KMS-11 (cell line): ENCODE data around the gene PLEKHG1.

Source experiments
- H2AFZ ChIP-seq: fragments of 200-600 bp; sonication (generic); 2 replicates; pipeline ENCODE4 v1.6.1; 2016; ENCODE audit warnings: antibody characterized with exemption, mixed run types, low read depth
- H3K27ac ChIP-seq: fragments of 200-600 bp; sonication (generic); 2 replicates; pipeline ENCODE4 v1.6.1; 2016; ENCODE audit warnings: mild to moderate bottlenecking, mixed run types
- H3K27me3 ChIP-seq: fragments of 200-600 bp; sonication (generic); 2 replicates; pipeline ENCODE4 v1.6.1; 2017; ENCODE audit warnings: mild to moderate bottlenecking, low read depth, mixed run types, moderate library complexity; ENCODE audit not compliant: insufficient read depth
- H3K36me3 ChIP-seq: fragments of 200-600 bp; sonication (generic); 2 replicates; pipeline ENCODE4 v1.6.1; 2017; ENCODE audit warnings: mild to moderate bottlenecking, mixed run types; ENCODE audit not compliant: insufficient read depth
- H3K4me1 ChIP-seq: fragments of 200-600 bp; sonication (generic); 2 replicates; pipeline ENCODE4 v1.6.1; 2016; ENCODE audit warnings: mild to moderate bottlenecking, low read depth, mixed run types; ENCODE audit not compliant: poor library complexity, severe bottlenecking
- H3K4me2 ChIP-seq: fragments of 200-600 bp; sonication (generic); 2 replicates; pipeline ENCODE4 v1.7.0; 2016; ENCODE audit warnings: mild to moderate bottlenecking, mixed run types
- H3K4me3 ChIP-seq: fragments of 200-600 bp; sonication (generic); IDR thresholded peaks from 2 replicates; pipeline ENCODE4 v1.6.1; 2017; ENCODE audit warnings: low read depth, low read length, mixed read lengths; ENCODE audit not compliant: insufficient read depth
- H3K79me2 ChIP-seq: fragments of 200-600 bp; sonication (generic); 2 replicates; pipeline ENCODE4 v1.6.1; 2016; ENCODE audit warnings: low read depth, mixed run types; ENCODE audit not compliant: insufficient read depth
- H3K9ac ChIP-seq: fragments of 200-600 bp; sonication (generic); 2 replicates; pipeline ENCODE4 v1.6.1; 2016; ENCODE audit warnings: mild to moderate bottlenecking, mixed run types
- H4K20me1 ChIP-seq: fragments of 200-600 bp; sonication (generic); 2 replicates; pipeline ENCODE4 v1.6.1; 2016; ENCODE audit warnings: mild to moderate bottlenecking, mixed run types; ENCODE audit not compliant: insufficient read depth
- TF ChIP-seq, protein P1 (sequence below): fragments of 200-600 bp; sonication (generic); conservative IDR thresholded peaks from 2 replicates; pipeline ENCODE4 v1.6.1; 2017; ENCODE audit warnings: low read depth, mild to moderate bottlenecking, antibody characterized with exemption, low read length, moderate library complexity, mixed read lengths

PLEKHG1 gene

GRCh38 chr6:150622476-150622875, 22.8 kb downstream of the PLEKHG1 start:
- Histone ChIP-seq H3K4me1 (no peaks in the 10 kb centered on the region), H3K4me3 (no peak overlapping the region), H3K36me3 (no peaks in the 10 kb centered on the region), H3K79me2 (no peaks in the 10 kb centered on the region), H2AFZ (no peak overlapping the region), H3K27ac (no peak overlapping the region), H3K27me3 (no peaks in the 10 kb centered on the region), H3K4me2 (no peak overlapping the region), H3K9ac (no peak overlapping the region), H4K20me1 (no peaks in the 10 kb centered on the region)
- TF ChIP-seq, protein P1, sequence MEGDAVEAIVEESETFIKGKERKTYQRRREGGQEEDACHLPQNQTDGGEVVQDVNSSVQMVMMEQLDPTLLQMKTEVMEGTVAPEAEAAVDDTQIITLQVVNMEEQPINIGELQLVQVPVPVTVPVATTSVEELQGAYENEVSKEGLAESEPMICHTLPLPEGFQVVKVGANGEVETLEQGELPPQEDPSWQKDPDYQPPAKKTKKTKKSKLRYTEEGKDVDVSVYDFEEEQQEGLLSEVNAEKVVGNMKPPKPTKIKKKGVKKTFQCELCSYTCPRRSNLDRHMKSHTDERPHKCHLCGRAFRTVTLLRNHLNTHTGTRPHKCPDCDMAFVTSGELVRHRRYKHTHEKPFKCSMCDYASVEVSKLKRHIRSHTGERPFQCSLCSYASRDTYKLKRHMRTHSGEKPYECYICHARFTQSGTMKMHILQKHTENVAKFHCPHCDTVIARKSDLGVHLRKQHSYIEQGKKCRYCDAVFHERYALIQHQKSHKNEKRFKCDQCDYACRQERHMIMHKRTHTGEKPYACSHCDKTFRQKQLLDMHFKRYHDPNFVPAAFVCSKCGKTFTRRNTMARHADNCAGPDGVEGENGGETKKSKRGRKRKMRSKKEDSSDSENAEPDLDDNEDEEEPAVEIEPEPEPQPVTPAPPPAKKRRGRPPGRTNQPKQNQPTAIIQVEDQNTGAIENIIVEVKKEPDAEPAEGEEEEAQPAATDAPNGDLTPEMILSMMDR = no peak

DNA sequence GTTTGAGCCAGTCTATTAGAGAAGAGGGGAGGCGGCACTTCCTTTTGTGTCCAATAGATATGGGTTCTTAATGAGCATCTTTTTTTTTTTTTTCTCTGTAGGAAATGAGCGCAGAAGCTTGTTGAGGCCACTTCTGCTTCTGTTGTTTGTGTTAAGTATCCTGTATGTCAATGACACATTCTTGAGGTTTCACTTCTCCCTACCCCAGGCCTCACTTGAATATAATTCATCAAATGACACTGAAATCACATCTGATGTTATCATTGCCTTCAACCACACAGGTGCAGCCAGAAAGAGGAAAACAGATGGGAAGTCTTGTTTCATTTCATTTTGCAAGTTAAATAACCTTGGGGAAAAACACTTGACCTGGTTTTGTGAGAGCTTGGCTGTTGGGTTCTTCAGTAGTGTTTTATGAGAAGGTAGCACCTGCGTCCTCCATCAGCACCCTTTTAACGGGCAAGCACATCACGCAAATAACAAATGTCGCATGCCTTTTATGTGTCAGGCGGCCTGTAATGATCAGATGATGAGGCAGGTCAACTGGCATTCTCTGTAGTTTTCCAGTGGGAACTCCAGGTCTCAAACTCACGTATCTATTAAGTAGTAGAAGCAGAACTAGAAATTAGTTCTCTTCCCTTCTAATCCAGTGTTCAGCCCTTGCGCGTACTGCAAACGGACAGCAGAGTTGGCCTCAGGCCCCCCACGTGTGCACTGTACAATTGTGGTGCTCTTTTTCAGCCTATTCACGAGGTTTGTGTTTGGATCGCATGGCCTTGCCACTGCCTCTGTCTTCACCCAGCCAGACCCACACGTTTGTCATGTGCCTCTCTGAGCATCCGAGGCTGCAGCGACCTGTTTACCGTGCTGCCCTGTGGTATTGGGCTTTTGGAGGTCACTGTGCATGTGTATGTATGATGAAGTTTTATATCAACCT, 23.5 kb downstream of the PLEKHG1 start:
- no peak overlapping the region for H3K4me2 ChIP-seq
- H3K4me3 ChIP-seq = no peak overlapping the region
- H2AFZ ChIP-seq = no peak overlapping the region
- H4K20me1 ChIP-seq = no peaks in the 10 kb centered on the region
- no peak overlapping the region for H3K27ac ChIP-seq
- H3K79me2 ChIP-seq = no peaks in the 10 kb centered on the region
- H3K36me3 ChIP-seq = no peaks in the 10 kb centered on the region
- no peak overlapping the region for H3K9ac ChIP-seq
- no peaks in the 10 kb centered on the region for H3K27me3 ChIP-seq
- TF ChIP-seq, protein P1 = no peak
- no peaks in the 10 kb centered on the region for H3K4me1 ChIP-seq

DNA sequence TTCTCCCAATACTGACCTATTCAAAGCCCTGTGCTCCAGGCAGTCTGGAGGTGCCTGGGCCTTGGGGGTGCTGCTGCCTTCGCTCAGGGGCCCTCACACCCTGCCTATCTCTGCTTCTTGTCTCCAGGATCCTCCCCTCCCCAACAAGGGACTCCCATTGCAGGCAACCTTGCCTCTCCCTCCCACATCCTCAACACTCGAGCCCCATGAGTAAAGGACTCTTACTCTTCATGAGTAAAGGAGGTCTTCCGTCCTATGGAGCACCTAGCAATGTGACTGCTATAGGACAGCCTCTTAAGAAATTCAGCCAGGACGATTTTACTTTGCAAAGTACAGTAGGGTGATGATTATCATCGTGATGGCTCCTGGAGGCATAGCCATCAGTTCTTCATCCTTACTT, 24.5 kb downstream of the PLEKHG1 start:
- H3K4me2 ChIP-seq = no peak overlapping the region
- no peaks in the 10 kb centered on the region for H3K79me2 ChIP-seq
- no peaks in the 10 kb centered on the region for H3K4me1 ChIP-seq

DNA sequence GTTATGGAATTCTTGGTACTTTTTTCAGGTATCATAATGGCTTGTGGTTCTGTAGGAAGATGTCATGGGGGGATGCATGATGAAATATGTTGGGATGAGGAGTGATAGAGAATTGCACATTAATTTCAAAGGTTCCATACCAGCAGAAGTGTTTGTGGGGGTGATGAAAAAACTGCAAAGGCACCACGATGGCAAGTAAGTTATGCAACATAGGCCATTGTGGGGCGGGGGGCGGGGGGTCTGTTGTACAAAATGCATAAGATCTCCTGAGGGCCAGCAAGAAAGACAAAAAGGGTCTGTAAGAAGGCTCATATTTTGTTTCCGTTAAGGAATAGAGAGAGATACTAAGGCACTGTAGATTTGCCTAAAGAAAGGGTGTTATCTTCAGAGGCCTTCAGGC, 26.2 kb downstream of the PLEKHG1 start:
- H3K4me2 ChIP-seq = no peak overlapping the region
- H3K9ac ChIP-seq = no peak overlapping the region
- no peak overlapping the region for H3K27ac ChIP-seq
- no peak overlapping the region for H3K4me3 ChIP-seq
- no peaks in the 10 kb centered on the region for H4K20me1 ChIP-seq
- TF ChIP-seq, protein P1 = no peak
- no peak overlapping the region for H2AFZ ChIP-seq
- H3K27me3 ChIP-seq = no peaks in the 10 kb centered on the region
- H3K79me2 ChIP-seq = no peaks in the 10 kb centered on the region
- H3K4me1 ChIP-seq = no peaks in the 10 kb centered on the region
- no peaks in the 10 kb centered on the region for H3K36me3 ChIP-seq

More for the DNA sequence above, 24.5 kb downstream of the PLEKHG1 start:
- Histone ChIP-seq H3K27ac (no peak overlapping the region), H4K20me1 (no peaks in the 10 kb centered on the region), H3K27me3 (no peaks in the 10 kb centered on the region), H3K9ac (no peak overlapping the region), H3K4me3 (no peak overlapping the region), H3K36me3 (no peaks in the 10 kb centered on the region), H2AFZ (no peak overlapping the region)
- TF ChIP-seq, protein P1 = no peak
